ENCODE results near the gene APH1A.
"Not testable (repeated sequence)": the region's sequence is repeated elsewhere in the genome, so short reads cannot be mapped to it uniquely, and the experiment has no call there.

APH1A gene

DNA sequence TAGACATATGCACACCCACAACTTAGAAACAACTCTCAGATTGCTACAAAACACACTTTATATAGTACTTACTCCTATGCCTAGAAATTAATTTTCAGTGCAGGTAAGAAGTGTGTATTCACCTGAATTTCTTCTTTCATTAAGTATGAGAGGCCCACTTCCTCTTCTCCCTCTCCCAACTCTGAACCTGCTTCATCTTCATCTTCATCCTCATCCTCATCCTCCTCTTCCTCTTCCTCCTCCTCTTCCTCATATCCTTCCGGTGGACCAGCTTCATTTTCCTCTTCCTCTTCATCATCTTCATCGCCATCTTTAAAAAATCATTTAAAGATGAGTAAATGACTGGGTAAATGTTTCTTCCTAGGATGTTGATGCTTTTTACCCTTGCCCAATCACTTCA lies 42.3 kb downstream of the APH1A start:
- no peak overlapping the region for H3K4me3 ChIP-seq (ENCODE audit: low read depth, low read length)
- no peaks in the 10 kb centered on the region for H3K4me1 ChIP-seq (ENCODE audit: control insufficient read depth, insufficient read depth, low read length)
- H3K9ac ChIP-seq (ENCODE audit: low read depth, low read length): no peak overlapping the region
- H3K36me3 ChIP-seq (ENCODE audit: control insufficient read depth, insufficient read depth, low read length): peaks cover 10% of the 10 kb centered on the region
- H3K27me3 ChIP-seq (ENCODE audit: control insufficient read depth, insufficient read depth, low read length): no peaks in the 10 kb centered on the region
- no peaks in the 10 kb centered on the region for H3K9me3 ChIP-seq (ENCODE audit: control insufficient read depth, insufficient read depth, low read length)

DNA sequence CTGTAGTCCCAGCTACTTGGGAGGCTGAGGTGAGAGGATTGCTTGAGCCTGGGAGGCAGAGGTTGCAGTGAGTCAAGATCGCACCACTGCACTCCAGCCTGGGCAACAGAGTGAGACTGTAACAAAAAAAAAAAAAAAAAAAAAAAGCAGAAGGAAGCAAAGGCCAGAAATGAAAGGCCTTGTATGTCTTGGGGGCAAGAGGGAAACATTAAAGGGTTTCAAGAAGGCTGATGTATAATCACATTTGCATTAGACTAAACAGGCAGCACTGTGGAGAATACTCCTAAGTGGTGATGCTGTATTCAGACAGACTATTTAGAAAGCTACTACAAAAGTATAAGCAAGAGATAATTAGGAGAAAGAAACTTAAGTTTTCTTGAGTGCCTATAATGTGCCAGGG lies 43.3 kb downstream of the APH1A start:
- Histone ChIP-seq H3K4me3 (ENCODE audit: low read depth, low read length) (no peak overlapping the region), H3K9ac (ENCODE audit: low read depth, low read length) (no peak overlapping the region), H3K4me1 (ENCODE audit: control insufficient read depth, insufficient read depth, low read length) (no peaks in the 10 kb centered on the region), H3K36me3 (ENCODE audit: control insufficient read depth, insufficient read depth, low read length) (peaks cover 10% of the 10 kb centered on the region), H3K9me3 (ENCODE audit: control insufficient read depth, insufficient read depth, low read length) (no peaks in the 10 kb centered on the region), H3K27me3 (ENCODE audit: control insufficient read depth, insufficient read depth, low read length) (no peaks in the 10 kb centered on the region)

DNA sequence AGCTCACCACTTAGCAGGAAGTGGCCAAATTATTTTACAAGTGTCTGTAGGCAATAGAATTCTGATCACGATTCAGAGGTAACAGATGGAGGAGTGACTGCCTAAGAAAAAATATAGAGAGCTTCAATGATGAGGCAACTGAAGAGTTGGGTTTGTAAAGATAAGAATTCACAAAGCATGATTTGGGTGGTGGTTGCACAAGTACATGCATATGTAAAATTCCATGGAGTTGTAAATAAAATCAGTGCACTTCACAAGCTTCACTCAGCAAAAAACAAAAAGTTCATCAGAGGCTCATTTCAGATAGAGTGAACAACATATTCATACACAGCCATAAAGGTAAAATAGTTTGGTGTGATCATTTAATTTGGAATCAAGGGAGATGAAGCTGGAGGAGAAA lies 43.8 kb downstream of the APH1A start:
- H3K9ac ChIP-seq (ENCODE audit: low read depth, low read length): no peak overlapping the region
- no peaks in the 10 kb centered on the region for H3K9me3 ChIP-seq (ENCODE audit: control insufficient read depth, insufficient read depth, low read length)
- no peaks in the 10 kb centered on the region for H3K27me3 ChIP-seq (ENCODE audit: control insufficient read depth, insufficient read depth, low read length)
- peaks cover 10% of the 10 kb centered on the region for H3K36me3 ChIP-seq (ENCODE audit: control insufficient read depth, insufficient read depth, low read length)
- no peaks in the 10 kb centered on the region for H3K4me1 ChIP-seq (ENCODE audit: control insufficient read depth, insufficient read depth, low read length)
- H3K4me3 ChIP-seq (ENCODE audit: low read depth, low read length): no peak overlapping the region

DNA sequence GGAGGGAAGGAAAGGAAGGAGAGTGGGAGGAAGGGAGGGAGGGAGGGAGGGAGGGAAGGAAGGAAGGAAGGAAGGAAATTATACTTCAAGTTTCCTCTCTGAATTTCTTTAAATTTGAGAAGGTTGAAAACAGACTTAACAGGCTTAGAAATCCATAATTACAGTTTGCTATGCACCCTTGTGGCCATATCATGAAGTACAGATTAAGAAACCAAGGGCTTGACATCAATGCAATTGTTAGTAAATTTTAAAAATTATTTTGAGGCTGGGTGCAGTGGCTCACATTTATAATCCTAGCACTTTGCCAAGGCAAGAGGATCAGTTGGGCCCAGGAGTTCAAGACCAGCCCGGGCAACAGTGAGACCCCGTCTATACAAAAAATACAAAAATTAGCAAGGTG lies 47.3 kb downstream of the APH1A start:
- Histone ChIP-seq H3K4me1 (ENCODE audit: control insufficient read depth, insufficient read depth, low read length) (no peaks in the 10 kb centered on the region), H3K27me3 (ENCODE audit: control insufficient read depth, insufficient read depth, low read length) (no peaks in the 10 kb centered on the region), H3K9me3 (ENCODE audit: control insufficient read depth, insufficient read depth, low read length) (no peaks in the 10 kb centered on the region), H3K4me3 (ENCODE audit: low read depth, low read length) (no peak overlapping the region), H3K36me3 (ENCODE audit: control insufficient read depth, insufficient read depth, low read length) (peaks cover 2% of the 10 kb centered on the region), H3K9ac (ENCODE audit: low read depth, low read length) (no peak overlapping the region)

DNA sequence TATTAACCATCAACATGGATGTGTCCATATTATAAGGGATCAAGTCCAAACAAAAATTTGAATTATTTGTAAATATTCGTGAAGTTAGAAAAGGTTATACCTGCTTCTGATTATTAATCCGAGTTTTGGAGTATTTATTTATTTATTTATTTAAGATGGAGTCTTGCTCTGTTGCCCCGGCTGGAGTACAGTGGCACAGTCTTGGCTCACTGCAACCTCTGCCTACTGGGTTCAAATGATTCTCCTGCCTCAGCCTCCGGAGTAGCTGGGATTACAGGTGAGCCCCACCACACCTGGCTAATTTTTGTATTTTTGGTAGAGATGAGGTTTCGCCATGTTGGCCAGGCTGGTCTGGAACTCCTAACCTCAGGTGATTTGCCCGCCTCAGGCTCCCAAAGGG lies 53.0 kb downstream of the APH1A start:
- H3K9me3 ChIP-seq (ENCODE audit: control insufficient read depth, insufficient read depth, low read length): not testable (repeated sequence)

More for the DNA sequence above, 53.0 kb downstream of the APH1A start:
- H3K36me3 ChIP-seq (ENCODE audit: control insufficient read depth, insufficient read depth, low read length); H3K4me3 ChIP-seq (ENCODE audit: low read depth, low read length); H3K27me3 ChIP-seq (ENCODE audit: control insufficient read depth, insufficient read depth, low read length); H3K9ac ChIP-seq (ENCODE audit: low read depth, low read length); H3K4me1 ChIP-seq (ENCODE audit: control insufficient read depth, insufficient read depth, low read length): not testable (repeated sequence)

Measured in iPS-15b (cell line).